DMS114 treated with DMSO at 0.1 percent for 48 hours (cell line): Measurements from ENCODE around the gene DNAJB6.
"Not testable (repeated sequence)": the region's sequence is repeated elsewhere in the genome, so short reads cannot be mapped to it uniquely, and the experiment has no call there.

Experiments
- DNase-seq: peaks from one replicate; lab custom pipeline; 2025; ENCODE audit not compliant: unreplicated experiment; lab: John Stamatoyannopoulos, UW

Gene DNAJB6

DNA sequence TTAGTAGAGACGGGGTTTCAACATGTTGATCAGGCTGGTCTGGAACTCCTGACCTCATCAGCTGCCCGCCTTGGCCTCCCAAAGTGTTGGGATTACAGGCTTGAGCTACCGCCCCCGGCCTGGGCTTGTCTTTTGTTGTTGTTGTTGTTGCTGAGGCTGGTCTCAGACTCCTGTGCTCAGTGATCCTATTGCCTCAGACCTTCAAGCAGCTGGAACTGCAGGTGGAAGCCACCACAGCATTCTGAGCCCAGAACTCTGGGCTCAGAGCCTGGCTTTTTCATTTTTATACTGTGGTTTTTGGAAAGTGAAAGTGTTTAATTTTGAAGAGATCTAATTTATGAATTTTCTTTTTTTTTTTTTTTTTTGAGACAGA is 16.2 kb upstream of the DNAJB6 start:
- no peak for DNase-seq

DNA sequence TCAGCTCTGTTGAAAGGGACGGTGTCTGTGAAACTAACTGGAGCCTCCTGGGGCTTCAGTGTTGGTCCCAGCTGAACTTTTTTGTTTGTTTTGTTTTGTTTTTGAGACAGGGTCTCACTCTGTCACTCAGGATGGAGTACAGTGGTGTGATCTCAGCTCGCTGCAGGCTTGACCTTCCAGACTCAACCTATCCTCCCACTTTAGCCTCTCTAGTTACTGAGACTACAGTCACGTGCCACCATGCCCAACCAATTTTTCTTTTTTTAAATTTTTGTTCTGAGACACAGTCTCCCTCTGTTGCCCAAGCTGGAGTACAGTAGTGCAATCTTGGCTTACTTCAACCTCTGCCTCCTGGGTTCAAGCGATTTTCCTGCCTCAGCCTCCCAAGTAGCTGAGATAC is 13.4 kb upstream of the DNAJB6 start:
- no peak for DNase-seq

DNA sequence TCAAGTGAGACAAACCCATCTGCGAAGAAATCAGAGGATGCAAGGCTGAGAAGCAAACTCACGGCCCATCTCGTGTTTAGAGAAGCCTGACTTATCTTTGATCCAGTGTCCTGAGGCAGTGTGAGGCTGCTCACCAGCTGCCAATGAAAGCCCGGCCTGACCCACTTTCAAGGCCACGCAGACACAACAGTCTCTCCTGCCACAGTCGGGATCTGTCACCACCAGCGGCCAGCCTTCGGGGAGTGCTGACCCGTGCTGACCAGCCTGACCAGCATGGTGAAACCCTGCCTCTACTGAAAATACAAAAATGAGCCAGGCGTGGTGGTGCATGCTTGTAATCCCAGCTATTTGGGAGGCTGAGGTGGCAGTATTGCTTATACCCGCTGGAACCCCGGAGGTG is 7.4 kb upstream of the DNAJB6 start:
- no peak for DNase-seq

DNA sequence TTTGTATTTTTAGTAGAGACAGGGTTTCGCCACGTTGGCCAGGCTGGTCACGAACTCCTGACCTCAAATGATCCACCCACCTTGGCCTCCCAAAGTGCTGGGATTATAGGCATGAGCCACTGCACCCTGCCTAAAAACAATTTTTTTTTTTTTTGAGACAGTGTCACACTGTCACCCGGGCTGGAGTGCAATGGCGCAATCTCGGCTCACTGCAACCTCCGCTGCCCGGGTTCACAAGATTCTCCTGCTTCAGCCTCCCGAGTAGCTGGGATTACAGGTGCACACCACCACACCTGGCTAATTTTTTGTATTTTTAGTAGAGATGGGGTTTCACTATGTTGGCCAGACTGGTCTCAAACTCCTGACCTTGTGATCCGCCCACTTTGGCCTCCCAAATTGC is 6.2 kb upstream of the DNAJB6 start:
- DNase-seq: not testable (repeated sequence)

DNA sequence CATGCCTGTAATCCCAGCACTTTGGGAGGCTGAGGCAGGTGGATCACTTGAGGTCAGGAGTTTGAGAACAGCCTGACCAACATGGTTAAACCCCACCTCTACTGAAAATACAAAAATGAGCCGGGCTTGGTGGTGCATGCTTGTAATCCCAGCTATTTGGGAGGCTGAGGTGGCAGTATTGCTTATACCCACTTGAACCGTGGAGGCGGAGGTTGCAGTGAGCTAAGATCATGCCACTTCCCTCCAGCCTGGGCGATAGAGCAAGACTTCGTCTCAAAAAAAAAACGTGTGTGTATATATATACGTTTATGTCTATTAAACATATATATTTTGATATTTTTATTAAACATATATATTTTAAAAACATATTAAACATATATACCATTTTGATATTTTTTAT is 5.8 kb upstream of the DNAJB6 start:
- not testable (repeated sequence) for DNase-seq

DNA sequence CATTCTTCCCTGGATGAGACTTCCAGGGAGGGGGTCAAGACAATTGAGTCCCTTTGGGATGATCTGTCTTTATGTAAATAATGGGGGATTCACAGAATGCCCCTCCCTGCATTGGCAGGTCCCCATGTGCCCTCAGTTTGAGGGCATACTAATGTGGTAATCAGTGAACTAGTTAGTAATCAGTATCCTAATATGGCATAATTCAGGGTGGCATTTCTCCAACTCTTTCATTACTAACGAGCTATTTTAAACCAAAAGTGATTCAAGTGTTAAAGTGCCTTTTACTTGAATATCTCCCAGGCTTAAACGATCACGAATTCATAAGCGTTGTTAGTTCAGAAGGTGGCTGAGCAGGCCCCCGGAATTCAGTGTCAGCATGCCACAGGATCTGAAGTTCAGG is 1.6 kb upstream of the DNAJB6 start:
- no peak for DNase-seq

DNA sequence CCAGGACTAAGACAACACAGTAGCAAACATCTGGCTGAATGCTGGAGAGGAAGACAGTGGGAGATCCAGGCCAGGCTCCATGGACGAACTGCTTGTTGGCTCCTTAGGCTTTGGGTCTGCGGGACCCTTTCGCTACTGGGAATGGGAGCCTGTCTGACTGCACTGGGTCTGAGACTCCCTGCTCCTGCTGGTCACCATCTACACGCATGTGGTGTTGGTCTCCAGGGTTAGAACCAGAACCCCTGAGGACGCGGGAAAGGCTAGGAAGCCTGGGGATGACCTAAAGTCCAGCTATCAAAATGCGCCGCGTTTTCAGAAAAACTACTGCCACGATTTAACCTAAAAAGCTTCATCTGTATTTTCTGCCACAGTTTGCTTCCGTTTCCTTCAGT is 817 bp upstream of the DNAJB6 start:
- DNase-seq: no peak

DNA sequence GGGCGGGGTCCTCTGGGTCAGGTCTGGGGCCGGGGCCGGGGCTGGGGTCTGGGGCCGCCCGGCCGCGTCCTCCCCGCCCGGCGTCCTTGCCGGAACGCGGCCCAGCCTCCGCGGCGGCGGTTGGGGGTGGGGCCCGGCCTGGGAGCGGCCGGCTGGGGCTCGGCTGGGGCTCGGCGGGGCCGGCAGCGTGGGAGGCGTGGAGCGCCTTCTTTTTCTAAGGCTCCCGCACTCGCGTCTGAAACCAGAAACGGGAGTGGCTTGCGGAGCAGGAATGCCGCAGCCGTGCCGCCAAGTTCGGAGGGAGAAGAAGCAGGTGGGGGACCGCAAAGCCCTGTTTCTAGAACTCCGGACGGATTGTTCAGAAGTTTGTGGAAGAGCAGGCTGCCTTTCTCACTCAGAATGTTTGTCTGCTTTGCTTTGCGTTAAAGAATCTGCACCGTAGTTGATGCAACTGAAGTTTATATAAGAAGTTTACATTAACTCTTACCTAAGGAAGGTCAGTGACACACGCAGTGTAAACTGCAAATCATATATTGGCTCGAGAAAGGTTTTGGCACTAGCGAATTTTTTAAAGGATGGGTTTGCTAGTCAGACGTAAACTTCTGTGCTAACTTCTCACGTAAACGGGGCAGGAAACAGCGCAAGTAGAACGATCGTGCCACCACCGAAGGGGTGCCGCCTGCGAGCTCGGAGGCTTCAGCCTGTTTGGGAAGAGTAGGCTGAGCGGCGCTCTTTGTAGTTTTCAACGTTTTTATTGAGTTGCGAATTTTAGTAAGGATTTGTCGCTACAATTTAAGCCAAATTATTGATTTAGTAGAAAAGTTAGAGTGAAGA is 729 bp downstream of the DNAJB6 start:
- peak; percentile 27 for DNase-seq

DNA sequence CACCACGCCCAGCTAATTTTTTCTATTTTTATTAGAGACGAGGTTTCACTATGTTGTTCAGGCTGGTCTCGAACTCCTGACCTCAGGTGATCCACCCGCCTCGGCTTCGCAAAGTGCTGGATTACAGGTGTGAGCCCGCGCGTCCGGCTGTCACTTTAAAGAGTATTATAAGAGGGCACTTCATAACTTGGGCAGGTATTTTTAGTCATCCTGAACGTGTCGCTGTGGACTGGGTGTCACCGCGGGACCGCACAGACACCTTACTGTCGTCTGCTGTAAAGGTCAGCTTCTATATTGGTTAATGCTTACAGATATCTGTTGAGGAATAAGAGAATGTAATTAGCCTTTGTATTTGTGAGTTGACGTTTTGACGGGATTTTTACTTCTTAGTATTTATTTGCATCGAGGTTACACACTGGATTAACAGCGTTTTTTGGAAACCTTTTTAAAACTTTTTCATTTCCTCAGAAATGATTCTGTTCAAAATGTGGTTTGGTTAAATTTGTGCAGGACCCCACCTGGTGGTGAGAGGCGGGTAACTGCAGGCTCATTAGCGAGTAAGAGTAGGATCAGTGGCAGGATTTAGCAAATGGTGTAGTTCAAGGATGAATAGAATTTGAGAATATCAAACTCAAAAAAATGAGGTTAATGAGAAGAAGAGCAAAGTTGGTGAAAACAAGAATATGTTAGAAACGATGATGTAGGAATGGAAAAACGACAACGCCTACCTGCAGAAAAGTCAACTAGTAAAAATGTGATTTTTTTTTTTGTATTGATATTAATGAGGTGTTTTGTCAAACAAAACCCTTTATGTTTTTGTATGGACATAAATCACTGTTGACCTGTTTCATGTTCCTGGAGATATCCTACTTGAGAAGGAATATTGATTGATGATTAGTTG is 3.2 kb downstream of the DNAJB6 start:
- peak; percentile 59 for DNase-seq

DNA sequence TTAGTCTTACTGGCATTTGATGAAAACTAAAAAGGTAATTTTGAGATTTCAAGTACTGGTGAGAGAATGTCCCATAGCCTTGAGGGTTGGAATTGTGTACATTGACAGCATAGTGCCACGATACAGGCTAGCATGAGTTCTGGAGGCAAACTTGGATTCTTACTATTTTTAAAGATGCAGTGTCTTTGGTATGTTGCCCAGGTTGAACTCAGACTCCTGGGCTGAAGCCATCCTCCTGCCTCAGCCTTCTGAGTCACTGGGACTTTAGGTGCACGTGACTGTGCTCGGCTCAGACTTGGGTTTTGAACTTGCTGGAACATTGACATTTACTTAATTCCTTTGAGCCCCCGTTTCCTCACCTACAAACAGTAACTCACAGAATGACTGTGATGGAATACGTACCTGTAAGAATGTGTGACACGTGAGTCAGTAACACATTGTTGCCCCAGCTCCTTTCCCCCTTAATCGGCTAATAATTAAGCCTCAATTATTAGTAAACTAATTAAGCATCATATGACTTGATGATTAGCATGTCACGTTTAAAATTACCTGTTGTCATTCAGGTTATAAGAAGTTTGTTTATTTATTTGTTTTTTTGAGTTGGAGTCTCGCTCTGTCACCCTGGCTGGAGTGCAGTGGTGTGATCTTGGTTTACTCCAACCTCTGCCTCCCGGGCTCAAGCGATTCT is 10.6 kb downstream of the DNAJB6 start:
- DNase-seq: no peak

DNA sequence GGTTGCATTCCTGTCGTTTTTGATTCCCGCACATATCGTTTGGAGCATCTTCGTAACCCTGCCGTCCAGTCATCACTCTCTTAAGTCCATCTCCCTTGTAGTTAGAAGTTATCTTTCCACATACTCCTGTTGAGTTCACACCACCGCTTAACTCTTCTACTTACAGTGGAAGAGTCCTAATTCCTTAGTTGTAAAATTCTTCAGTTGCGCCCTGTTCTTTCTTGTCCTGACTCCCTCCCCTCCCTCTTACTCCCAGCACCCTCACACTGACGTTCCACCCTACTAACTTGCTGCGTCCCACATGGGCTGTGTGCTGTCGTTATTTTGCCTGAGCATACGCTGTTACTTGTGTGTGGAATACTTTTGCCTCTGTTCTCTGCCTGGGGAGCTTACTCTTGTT is 11.7 kb downstream of the DNAJB6 start:
- DNase-seq: no peak

DNA sequence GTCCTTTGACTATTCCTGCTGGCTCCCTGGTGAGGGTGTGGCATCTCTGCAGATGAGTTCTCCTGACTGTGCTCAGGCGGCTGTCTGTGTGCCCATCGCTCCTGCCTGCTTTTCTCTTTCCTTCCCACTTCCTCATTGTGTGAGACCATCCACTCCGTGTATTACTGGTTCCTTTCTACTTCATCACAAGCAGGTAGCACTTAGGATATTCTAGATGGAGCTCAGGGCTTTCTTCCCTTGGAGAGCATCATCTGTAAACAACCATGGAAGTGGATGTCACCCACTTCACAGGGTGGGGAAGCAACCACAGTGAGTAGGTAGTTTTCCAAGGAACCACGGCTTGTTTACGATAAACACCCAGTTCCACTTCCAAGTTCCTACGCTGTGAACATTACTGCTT is 15.7 kb downstream of the DNAJB6 start:
- DNase-seq: no peak

DNA sequence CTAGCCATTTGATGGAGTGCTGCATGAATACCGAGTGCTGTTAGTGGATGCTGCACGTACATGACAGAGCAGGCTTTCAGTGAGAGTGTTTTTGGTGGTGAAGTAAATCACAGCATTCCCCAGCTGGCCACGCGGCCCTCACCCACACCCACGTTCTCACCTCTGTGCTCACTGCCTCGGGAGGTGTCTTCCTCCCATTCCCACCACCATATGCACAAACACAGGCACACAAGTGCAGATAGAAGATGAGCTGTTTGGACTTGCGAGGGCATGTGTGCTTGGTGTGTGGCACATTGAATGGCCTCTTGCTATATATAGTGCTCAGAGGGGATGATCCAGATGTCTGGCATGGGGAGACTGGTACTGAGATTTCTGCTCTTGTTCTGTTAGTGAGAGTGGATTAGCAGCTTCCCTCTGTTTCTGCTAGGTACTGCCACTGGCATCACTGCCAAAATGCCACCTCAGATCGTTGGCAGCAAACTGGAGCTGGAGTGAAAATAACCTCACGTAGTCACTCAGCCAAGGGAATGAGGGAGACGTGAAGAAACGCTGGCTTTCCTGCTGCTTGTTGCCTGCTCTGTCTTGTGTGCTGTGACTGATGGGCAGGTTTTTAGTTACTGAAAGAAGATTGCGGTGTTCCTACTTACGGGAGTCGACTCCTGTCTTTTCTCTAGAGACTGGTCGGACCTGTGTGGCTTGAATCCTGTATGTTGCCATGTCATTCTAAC is 19.1 kb downstream of the DNAJB6 start:
- no peak for DNase-seq

DNA sequence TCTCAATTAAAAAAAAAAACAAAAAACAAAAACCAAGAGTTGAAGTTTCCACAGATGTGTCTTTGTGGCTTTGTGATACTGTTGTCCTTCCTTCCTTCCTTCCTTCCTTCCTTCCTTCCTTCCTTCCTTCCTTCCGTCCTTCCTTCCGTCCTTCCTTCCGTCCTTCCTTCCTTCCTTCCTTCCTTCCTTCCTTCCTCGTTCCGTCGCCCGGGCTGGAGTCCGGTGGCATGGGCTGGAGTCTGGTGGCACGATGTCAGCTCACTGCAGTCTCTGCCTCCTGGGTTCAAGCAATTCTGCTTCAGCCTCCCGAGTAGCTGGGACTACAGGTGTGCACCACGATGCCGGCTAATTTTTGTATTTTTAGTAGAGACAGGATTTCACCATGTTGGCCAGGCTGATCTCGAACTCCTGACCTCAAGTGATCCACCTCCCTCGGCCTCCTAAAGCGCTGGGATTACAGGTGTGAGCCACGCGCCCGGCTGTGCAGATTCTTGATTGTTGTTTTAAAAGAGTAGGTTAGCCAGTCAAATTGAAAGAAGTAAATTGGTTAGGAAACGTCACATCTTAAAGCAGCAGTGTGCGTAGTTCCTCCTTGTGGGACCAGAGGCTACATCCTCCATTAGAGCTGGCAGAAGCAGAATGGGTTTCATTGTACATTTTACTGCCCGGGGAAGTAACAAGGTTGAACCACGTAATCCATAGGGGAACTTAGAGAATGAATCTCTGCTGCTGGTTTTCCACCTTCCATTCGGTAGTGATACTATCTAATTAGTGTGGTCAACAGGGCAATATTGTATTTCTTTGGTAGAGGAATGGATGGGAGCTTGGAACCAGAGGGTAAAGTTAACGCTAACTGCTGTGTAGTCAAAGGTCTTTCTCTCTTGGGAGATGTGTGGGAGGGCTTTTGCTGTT is 20.6 kb downstream of the DNAJB6 start:
- DNase-seq: no peak

DNA sequence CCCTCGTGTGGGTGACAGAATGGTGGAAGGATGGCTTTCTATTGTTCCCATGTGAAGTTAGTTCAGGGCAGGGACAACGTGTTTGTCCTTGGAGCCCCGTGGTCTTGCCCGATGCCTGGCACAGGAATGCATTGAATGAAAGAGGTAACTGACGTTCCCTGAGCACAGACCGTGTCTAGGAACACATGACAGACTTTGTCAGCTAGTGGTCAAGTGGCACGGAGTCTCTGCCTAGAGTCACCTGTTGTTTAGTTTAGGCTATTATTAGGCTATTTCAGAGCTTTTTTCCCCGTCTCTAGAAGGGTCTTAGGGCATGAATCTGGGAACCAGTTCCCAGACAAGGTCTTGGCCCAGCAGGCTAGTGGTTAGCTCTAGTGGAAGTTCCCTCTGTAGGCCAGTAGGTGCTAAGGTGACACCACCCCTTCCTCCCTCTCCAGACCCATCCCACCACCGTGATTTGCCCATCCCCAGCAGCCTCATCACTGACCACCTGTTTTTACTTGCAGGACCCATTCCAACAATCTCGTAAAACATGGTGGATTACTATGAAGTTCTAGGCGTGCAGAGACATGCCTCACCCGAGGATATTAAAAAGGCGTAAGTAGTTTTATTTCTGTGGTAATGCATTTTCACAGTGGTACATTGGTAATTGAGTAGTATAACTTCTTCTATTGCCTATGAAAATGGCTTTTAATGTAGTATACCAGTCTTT is 21.4 kb downstream of the DNAJB6 start:
- no peak for DNase-seq

DNA sequence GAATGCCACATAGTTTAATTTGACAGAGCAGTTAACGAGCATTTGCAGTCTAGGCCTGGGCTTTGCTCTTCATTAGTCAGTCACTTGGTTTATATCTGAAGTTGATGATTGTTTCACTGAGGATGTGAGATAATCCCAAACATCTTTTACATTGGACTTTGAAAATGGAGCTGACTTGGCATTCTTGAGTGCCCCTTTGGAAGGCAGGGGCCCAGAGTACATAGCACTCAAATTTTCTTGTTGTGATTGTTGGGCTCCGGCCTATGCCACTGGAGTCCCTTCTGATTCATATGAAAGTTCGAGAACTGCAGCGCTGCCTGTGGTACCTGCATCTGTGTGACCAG is 21.9 kb downstream of the DNAJB6 start:
- DNase-seq: no peak

DNA sequence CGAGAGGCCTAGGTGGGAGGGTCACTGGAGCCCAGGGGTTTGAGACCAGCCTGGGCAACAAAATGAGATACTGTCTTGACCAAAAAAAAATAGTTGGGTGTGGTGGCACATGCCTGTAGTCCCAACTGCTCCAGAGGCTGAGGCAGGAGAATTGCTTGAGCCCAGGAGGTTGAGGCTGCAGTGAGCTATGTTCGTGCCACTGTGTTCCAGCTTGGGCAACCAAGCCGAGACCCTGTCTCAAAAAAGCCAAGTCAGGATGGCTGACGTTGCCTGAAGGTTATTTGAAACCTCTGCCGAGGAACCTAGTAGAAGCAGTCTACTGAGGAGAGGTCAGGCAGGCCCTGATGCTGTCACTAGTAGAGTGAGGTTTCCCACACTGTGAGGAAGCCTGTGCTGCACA is 22.8 kb downstream of the DNAJB6 start:
- DNase-seq: no peak

DNA sequence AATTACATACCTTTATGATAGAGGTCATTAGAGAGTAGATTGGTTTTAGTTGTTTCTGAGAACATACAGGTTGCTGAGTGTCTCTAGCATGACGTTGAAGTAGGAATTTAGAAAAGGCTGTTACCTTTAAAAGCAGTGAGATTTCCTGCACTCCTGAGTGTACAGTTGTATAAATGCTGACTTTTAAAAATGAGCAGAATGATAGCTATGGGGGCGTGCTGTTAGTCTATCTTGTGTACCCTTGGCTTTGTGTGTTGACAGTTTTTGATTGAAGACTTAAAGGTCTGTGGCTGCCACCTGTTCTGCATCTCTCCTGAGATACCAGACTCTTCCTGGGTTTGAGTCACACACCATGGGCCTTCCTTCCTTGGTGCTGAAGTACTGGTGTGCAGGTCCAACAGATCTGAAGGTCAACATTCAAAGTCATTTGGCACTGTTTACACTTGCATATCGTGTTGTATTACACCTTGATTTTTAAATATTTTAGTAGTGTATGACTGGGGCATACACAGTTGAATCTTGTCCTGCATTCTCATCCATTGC is 23.8 kb downstream of the DNAJB6 start:
- no peak for DNase-seq

DNA sequence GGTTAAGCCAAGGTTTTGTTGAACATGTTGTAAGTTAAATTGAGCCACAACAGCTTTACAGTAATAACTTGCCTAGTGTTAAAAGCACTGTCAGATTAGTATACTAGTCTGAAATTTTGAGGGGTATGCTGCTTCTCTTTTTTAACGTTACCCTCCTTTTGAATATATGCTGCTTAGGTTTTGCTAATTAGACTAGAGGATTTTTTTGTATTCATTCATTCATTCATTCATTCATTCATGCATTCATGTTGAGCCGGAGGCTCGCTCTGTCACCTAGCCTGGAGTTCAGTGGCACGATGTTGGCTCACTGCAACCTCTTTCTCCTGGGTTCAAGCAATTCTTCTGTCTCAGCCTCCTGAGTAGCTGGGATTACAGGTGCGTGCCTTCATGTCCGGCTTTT is 24.7 kb downstream of the DNAJB6 start:
- DNase-seq: no peak
